HG02885 (cell line): ENCODE results near the gene CROCC.
A peak's percentile ranks its signal among the peaks of the same experiment; 100 is the strongest.
"Not testable (repeated sequence)": the region's sequence is repeated elsewhere in the genome, so short reads cannot be mapped to it uniquely, and the experiment has no call there.

ENCODE experiments used
- ATAC-seq: cut with Tn5 transposase; IDR thresholded peaks from one replicate; pipeline ENCODE4 v1.9.1; 2021; ENCODE audit warnings: mild to moderate bottlenecking; ENCODE audit not compliant: unreplicated experiment, poor library complexity

CROCC gene

DNA sequence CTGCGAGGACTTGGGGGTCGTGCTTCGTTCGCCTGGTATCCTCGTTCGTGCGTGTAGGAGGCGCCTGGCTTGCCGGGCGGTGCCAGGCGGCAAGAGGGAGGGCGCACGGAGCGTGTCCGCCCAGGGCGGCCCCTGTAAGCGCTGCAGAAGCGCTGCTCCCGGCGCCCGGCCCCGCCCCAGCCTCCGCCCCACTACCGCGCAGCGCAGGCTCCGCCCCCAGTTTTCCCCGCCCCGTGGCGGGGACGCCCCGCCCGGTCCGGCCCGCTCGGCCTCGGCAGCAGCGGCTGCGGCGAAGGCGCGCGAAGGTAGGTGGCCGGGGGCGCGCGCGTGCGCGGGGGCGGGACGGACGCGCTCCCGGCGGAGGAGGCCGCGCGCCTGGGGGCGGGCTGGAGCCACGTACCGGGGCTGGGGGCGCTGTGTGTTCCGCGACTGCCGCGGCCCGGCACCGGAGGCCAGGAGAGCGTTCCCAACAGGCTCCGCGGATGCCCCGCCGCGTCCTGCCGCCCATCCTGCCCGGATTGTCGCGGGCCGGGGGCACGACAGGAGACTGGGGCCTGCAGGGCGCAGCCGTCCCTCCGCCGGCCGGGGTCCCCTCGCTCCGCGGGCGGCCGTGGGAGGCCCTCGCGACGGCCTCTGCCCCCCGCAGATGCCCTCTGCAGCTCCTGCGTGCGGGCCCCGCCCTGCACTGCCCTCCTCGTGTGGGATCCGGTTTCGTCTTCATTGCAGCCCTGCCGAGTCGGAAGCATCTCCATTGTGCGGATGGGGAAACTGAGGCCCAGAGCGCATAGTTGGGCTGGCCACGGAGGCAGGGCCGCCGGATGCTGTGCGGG is 7.7 kb upstream of the CROCC start:
- ATAC-seq, result peak; percentile 88

DNA sequence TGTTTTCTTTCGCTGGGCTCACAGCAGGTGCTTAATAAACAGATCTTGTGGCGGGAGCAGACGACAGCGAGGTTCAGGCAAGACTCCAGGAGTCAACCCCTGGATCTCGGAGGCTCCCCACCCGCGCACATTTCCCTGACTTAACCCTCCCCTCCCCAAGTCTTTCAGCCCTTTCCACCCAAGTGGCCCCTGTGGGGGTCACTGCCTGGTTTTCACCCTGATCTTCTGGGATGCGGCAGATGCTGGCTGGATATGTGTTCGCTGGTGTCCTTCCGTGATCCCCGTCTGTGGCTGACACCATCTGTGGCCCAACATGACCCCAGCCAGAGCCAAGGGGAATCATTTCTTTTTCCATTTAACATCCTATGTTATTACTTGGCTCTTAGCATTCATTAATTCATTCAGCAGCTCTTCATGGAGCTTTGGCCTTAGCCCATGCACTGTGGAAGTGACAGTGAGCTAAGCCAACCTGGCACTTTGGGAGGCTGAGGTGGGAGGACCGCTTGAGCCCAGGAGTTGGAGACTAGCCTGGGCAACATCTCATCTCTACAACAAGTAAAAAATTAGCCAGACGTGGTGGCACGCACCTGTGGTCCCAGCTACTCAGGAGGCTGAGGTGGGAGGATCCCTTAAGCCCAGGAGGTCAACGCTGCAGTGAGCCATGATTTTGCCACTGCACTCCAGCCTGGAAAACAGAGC is 6.7 kb upstream of the CROCC start:
- ATAC-seq, result not testable (repeated sequence)

DNA sequence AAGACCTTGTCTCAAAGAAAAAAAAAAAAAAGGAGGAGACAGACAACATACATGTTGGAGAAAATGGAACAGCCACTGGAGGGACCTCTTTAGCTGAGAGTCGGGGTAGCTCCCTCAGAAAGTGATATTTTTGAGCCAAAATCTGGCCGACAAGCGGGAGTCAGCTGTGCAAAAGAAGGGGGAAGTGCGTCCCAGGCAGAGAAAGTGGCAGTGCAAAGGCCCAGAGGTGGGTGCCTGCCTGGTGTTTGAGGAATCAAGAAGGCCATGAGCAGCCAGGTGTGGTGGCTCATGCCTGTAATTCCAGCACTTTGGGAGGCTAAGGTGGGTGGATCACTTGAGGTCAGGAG is 6.1 kb upstream of the CROCC start:
- ATAC-seq, result no peak

DNA sequence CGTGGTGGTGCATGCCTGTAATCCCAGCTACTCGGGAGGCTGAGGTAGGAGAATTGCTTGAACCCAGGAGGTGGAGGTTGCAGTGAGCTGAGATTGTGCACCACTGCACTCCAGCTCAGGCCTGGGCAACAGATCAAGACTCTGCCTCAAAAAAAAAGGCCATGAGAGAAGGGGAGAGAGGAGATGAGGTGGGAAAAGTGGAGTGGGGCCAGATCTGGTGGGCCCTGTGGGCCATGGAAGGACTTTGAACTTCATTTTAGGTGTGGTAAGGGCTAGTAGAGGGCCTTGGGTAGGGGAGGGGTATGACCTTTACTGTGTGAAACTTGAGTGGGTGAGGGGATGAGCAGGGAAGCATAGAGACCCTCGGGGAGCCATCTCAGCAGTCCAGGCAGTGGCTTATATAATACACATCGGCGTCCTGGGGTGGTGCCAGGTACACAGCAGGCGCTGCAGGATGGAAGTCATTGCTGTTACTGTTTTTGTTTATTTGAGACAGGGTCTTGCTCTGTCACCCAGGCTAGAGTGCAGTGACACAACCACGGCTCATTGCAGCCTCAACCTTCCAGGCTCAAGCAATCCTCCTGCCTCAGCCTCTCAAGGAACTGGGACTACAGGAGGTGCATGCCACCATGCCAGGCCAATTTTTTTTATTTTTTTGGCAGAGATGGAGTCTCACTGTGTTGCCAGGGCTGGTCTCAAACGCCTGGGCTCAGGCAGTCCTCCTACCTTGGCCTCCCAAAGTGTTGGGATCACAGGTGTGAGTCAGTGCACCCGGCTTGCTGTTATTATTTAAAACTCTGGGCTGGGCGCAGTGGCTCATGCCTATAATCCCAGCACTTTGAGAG is 5.5 kb upstream of the CROCC start:
- not testable (repeated sequence) for ATAC-seq

DNA sequence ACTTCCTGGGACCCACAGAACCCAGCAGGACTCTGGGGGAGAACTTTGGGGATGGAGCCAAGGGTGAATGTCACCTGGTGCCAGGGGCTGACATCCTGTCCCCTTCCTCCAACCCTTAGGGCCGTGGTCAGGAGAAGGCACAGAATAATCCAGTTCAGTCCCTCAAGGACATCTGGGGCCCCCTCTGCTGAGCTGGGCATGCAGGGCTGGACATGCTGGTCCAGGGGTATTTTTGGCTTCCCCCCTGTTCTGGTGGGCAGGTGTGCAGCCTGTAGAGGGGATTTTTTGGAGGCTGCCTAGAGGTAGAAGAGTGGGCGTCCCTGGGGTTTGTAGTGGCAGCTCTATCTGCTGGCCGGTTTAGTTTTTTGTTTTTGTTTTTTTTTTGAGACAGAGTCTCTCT is 3.4 kb upstream of the CROCC start:
- no peak for ATAC-seq

DNA sequence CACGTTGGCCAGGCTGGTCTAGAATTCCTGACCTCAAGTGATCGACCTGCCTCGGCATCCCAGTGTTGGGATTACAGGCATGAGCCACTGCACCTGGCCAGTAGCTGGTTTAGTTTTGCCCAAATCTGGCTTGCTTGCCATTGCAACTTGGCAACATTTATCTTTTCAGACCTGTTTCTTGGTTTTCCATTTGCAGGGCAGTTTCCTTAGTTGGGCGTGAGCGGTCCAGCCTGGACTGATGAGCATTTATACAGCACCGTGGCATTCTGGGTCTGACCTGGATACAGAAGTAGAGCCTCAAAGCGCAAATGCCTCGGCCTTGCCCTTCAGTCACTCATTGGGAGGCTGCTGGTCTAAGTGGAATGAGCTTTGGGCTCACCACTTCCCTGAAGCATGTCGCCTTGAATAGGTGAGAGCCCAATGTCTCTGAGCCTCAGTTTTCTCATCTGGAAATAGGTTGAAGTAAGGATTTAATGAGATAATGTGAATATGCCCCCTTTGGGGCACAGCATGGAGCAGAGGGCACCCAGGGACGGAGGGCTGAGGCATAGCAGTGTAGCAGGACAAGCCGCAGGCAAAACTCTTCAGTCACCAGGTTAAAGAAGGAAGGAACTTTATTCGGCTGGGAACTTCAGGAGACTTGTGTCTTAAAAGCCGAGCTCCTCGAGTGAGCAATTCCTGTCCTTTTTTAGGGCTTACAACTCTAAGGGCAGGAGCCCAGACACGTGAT is 2.6 kb upstream of the CROCC start:
- not testable (repeated sequence) for ATAC-seq

DNA sequence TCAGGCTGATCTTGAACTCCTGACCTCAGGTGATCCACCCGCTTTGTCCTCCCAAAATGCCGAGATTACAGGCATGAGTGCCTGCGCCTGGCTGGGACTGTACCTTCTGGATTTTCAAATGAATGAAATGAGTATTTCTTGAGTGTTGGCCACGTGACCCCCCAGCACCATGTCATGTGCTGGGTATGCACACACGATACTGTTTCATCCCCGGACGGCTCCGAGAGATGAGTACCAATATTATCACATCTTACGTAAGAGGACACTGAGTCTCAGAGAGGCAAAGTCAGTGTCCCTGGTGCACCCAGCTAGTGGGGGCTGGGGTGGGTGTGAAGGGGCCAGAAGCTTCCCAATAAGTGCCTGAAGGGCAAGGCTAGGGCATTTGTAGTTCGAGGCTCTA is 780 bp upstream of the CROCC start:
- no peak for ATAC-seq

DNA sequence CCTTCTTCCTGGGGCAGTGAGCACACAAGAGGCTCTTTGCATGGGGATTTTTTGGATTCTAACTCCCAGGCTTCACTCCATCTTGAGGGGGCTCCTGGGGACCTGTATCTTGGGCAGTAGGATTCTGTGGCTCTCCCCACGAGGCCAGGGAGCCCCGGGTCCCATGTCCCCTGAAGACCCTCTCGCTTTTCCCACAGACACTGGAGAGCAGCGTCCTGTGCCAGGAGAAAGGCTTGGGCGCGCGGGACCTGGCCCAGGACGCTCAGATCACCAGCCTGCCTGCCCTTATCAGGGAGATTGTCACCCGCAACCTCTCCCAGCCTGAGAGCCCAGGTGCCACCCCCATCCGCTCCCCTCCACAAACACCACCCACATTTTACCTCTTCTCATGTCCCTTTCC is 735 bp downstream of the CROCC start:
- no peak for ATAC-seq

DNA sequence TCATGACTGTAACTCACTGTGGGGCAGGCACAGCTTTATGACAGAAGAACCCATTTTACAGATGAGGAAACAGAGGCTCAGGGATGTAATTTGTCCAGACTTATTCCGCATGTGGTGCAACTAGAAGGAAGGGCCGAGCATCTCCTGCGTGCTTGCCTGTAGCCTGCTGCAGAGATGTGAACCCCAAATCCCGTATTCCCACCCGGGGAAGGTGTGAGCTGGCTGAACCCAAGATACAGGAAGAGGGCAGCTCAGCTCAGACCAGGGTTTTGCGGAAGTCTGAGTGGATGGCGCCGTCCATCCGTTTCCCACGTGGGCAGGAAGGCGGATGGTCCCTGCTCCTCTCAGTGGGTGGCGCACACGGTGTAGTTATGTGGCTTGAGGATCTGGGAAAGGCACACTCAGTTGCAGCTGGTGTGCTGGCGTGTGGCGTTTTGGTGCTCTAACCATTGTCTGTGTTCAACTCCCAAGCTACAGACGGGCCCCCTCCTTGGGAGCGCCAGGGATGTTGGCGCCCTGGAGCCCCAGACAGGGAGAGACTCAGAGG is 1.2 kb downstream of the CROCC start:
- ATAC-seq, result no peak

DNA sequence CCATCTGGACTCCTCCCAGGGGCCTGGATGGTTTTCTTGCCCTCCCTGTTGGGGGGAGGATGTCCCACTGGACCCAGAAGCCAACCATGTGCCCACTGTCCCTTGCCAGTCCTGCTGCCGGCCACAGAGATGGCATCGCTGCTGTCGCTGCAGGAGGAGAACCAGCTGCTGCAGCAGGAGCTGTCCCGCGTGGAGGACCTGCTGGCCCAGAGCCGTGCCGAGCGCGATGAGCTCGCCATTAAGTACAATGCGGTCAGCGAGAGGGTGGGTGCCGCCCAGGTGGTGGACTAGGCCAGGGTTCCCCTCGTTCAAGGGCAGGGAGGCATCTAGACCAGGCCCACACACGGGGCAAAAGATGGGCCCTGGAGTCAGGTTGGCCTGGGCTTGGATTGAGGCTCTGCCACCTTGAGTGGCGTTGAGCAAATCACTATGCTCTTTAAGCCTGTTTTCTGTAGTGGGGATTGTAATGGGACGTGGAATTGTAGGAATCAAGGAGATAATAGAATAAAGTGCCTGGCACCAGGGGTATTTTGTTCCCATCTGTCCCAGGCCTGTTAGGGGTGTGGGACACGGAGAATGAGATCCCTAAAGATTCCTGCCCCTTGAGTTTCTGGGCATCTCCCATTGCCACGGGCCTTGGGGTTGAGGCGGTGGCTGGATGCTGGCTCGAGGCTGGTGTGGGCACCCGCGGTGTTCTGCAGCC is 2.6 kb downstream of the CROCC start:
- no peak for ATAC-seq

DNA sequence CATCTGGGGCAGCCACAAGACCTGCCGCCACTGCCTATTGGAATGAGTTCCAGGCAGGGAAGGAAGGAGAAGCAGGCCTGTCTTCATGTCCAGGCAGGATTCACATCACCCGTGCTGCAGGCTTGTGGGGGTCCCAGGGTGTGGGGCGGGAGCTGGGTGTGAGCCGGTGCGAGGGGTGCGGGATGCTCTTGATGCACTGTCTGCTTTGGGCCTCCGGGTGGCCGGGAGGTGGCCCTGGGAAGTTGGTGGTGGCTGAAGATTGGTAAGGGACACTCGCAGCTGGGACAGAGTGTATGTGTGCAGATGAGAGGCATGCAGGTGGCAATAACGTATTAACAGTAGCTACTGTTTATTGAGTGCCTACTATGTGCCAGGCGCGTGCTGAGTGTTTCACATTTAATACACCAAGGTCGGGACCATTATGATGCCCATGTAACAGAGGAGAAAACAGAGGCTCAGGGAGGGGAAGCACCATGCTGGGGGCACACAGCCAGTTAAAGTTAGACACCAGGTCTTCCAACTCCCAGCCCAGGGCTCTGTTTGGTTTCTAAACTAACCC is 3.3 kb downstream of the CROCC start:
- ATAC-seq, result no peak

DNA sequence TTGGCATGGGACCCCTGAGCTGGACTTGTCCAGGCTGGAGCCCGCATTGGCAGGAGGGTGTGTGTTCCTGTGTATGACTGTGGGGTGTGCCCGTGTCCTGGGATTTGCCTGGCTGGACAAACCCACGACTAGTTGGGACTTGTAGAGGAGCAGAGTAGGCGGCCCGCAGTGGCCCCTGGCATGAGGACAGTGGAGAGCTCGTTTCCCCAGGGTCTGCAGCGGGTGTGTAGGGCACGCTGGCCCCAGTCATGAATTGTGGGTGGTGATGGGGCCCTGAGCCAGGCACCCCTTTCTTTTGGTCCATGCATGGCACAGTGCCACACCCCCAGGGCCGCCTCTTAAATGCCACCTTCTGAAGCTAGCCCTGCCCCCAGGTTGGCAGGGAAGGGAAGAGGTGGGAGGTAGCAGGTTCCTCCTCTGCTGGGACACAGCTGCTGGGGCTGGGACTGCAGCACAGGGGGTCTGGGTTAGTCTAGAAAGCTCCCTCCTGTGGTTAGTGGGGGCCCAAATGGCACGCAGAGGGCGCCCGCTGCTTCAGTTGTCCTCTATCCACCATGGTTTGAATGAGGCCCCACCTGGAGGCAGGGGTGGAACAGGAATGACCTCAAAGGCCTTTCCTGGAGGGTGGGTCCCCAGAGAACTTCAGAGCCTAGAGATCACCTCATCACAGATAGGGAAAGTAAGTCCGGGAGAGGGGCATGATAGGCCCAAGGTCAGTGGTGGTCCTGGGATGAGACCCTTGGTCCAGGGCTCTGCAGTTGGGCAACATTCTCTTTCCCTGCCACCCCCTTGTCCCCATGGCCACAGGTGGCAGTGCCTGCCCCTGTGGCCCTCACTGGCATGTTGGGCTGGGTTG is 4.1 kb downstream of the CROCC start:
- ATAC-seq, result no peak

DNA sequence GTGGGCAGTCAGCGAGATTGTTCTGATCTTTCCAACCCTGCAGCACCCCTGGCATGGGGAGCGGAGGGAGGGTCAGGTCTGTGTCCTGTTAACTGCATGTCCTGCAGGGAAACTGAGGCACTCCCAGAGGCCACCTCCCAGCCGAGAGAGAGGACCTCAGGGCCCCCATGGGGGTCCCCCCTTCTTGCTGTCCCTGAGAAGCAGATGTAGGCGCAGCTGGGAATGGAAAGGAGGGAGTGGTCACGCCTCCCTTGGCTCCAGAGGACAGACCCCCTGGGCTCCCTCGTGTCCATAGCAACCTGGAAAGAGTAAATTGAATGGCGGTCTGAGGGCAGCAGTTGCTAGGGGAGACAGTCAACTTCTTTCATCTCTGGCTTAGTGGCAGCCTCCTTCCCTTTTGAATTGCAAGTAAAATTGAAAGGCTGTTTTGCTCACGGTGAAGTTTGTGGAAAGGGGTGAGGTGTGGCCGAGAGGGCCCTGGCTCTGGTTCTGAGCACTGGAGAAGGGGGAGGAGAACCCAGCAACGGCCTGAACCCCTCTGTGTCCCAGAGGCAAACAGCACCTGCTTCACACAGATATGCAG is 4.9 kb downstream of the CROCC start:
- no peak for ATAC-seq

DNA sequence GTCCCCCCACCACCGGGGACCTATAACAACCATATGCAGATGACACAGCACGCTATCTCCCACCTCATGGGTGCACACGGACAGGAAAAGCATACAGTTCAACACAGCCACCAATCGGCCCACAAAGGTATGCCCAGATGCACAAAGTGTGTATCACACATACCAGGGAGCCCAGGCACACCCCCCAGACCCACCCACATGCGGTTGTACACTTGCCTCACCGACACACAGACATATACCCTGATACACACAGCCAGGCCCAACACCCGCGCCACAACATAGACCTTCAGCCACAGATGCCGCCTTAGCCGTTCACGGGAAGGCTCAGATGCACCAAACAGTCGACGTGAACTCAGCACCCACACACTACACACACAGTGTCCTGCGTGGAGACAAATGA is 5.5 kb downstream of the CROCC start:
- ATAC-seq, result no peak

DNA sequence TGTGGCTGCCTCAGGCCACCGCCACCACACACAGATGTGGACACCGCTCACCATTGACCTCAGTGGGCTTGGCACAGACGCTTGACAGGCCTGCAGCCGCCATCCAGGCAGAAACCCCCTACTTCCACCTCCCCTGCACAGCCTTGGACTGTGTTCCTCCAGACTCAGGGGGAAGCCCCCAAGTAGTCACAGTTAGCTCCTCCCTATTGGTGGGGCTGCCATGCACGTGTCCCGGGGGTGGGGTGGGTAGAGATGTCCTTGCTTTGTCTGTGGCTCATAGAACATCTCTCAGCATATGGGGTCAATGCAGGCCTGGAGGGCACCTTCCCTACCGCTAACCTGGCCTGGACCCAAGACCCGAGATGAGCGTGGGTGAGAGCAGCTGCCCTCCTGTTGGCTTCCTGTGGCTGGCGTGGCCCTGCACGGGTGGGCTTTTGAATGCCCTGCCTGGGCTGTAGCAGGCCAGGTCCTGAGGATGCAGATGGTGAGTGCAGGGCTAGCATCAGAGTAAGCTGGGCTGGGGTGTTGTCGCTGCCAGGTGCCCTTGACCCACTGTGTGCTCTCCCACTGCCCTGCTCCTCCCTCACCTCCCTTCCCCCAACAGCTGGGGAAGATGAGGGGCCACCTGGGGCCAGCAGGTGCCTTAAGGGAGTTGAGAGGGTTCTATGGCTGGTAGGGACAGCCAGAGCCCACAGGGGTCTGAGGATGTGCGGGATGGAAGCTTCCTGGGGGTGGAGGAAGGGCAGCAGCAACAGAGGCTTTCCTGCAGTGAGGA is 6.2 kb downstream of the CROCC start:
- no peak for ATAC-seq

DNA sequence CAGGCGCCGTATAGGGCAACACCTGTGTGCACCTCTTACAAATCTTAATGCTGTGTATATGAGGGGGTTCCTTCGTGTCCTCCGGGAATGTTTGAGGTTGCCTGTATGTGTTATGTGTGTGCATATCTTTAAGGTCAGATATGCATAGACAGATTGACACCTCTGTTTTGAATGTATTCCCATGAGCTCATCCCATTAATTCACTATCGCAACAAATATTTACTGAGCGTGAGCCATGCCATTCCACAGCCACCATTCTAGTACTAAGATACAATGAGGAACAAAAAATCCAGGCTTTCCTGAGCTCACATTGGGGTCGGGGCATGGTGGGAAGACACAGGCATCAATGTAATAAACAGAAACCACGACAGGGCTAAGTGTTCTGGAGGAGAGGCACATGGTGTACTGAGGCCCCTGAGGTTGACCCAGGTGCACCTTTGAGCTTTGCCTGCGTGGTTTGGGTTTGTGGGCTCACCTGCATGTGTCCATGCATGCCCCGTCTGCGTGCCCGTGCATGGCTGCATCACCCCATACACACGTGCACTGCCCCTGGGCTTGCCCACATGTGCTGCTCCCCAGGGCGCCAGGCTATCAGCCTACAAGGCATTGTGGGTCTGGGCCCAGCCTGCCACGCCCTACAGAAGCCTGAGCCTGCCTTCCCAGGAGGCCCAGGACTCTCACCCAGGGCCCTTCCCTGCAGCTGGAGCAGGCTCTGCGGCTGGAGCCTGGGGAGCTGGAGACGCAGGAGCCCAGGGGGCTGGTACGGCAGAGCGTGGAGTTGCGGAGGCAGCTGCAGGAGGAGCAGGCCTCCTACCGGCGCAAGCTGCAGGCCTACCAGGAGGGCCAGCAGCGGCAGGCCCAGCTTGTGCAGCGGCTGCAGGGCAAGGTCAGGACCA is 7.7 kb downstream of the CROCC start:
- ATAC-seq, result not testable (repeated sequence)
